ENCODE data around the gene NCCRP1. TPM values are rescaled to one million over a fixed set of nuclear protein-coding genes. Genes with fewer than 3 reads are reported as not detected.

The NCCRP1 gene
- total RNA-seq, 1 donor, result not detected

DNA sequence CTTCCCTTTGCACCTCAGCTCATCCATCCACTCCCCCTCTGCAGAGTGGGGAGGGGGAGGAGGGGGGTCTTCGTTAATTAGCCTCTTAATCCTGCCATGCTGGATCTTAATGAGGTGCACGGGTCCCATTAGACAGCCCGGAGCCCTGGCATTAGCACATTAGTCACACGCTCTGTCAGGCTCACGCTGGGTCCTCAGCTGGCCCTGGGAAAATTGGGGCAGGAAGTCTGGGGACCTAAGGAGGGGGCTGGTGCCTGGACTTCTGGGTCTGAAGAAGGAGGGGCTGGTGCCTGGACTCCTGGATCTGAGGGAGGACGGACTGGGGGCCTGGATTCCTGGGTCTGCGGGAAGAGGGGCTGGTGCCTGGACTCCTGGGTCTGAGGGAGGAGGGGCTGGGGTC is 444 bp upstream of the NCCRP1 start:
- TF ChIP-seq, protein P1, sequence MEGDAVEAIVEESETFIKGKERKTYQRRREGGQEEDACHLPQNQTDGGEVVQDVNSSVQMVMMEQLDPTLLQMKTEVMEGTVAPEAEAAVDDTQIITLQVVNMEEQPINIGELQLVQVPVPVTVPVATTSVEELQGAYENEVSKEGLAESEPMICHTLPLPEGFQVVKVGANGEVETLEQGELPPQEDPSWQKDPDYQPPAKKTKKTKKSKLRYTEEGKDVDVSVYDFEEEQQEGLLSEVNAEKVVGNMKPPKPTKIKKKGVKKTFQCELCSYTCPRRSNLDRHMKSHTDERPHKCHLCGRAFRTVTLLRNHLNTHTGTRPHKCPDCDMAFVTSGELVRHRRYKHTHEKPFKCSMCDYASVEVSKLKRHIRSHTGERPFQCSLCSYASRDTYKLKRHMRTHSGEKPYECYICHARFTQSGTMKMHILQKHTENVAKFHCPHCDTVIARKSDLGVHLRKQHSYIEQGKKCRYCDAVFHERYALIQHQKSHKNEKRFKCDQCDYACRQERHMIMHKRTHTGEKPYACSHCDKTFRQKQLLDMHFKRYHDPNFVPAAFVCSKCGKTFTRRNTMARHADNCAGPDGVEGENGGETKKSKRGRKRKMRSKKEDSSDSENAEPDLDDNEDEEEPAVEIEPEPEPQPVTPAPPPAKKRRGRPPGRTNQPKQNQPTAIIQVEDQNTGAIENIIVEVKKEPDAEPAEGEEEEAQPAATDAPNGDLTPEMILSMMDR (IDR thresholded peaks at IDR 0.05; ENCODE audit: extremely low read depth, low read depth, low read length), result no peak
- Histone ChIP-seq H3K36me3 (ENCODE audit: insufficient read depth, low read length) (no peaks in the 10 kb centered on the region), H3K4me3 (ENCODE audit: insufficient read depth, low read length) (no peak overlapping the region), H3K27me3 (ENCODE audit: insufficient read depth, low read length) (peaks cover 43% of the 10 kb centered on the region), H3K4me2 (ENCODE audit: insufficient read depth, low read length) (no peak overlapping the region), H3K27ac (ENCODE audit: low read depth, low read length) (no peak overlapping the region), H3K79me2 (ENCODE audit: insufficient read depth, low read length) (no peaks in the 10 kb centered on the region), H3K4me1 (ENCODE audit: insufficient read depth, low read length) (no peaks in the 10 kb centered on the region), H2AFZ (ENCODE audit: low read length) (no peak overlapping the region), H3K9me3 (ENCODE audit: low read depth, low read length) (no peaks in the 10 kb centered on the region), H4K20me1 (ENCODE audit: insufficient read depth, low read length) (no peaks in the 10 kb centered on the region)
- DNase-seq (ENCODE audit: insufficient read length, low spot score, missing footprints), result peak; percentile 42

DNA sequence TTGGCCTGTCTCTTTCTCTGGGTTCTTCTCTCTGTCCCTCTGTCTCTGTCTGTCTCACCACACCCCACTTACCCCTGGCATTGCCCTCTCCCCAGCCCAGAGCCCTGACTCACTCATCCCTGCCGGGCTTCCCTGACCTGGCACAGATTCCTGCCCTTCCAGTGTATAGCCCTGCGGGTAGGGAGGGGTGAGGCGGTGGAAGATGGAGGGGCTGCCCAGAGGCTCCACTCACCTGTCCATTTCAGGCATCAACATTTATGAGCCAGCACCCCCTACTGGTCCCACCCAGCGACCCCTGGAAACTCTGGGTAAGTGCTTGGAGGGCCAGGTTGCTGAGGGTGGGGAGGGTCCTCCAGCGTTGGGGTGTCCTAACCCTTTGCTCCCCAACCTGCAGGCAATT is 1.0 kb downstream of the NCCRP1 start:
- TF ChIP-seq, protein P1 (IDR thresholded peaks at IDR 0.05; ENCODE audit: extremely low read depth, low read depth, low read length), result no peak
- peaks cover 46% of the 10 kb centered on the region for H3K27me3 ChIP-seq (ENCODE audit: insufficient read depth, low read length)
- H3K4me1 ChIP-seq (ENCODE audit: insufficient read depth, low read length), result no peaks in the 10 kb centered on the region
- H3K79me2 ChIP-seq (ENCODE audit: insufficient read depth, low read length), result no peaks in the 10 kb centered on the region
- H3K27ac ChIP-seq (ENCODE audit: low read depth, low read length), result no peak overlapping the region
- peak; percentile 36 for DNase-seq (ENCODE audit: insufficient read length, low spot score, missing footprints)
- H4K20me1 ChIP-seq (ENCODE audit: insufficient read depth, low read length), result no peaks in the 10 kb centered on the region
- H3K4me3 ChIP-seq (ENCODE audit: insufficient read depth, low read length), result no peak overlapping the region
- no peak overlapping the region for H3K4me2 ChIP-seq (ENCODE audit: insufficient read depth, low read length)
- no peaks in the 10 kb centered on the region for H3K9me3 ChIP-seq (ENCODE audit: low read depth, low read length)
- no peaks in the 10 kb centered on the region for H3K36me3 ChIP-seq (ENCODE audit: insufficient read depth, low read length)
- no peak overlapping the region for H2AFZ ChIP-seq (ENCODE audit: low read length)

DNA sequence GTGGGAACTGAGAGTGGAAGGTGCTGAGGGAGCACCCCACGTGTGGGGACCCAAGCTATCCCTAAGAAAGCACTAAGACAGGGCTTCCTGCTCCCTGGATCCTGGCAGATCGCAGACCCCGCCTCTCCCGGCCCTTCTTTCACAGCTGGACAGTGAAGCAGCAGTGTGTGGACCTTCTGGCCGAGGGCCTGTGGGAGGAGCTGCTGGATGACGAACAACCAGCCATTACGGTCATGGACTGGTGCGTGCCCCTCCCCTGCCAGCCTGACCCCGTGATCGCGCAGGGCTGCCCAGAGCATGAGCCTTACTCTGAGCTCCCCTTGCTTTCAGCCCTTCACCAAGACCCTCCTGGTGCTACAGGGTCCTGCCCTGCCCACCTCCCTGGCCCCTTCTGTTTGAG is 2.3 kb downstream of the NCCRP1 start:
- Histone ChIP-seq H3K9me3 (ENCODE audit: low read depth, low read length) (no peaks in the 10 kb centered on the region), H3K79me2 (ENCODE audit: insufficient read depth, low read length) (no peaks in the 10 kb centered on the region), H3K4me2 (ENCODE audit: insufficient read depth, low read length) (peak overlapping the region; percentile 70), H2AFZ (ENCODE audit: low read length) (peak overlapping the region; percentile 92), H3K36me3 (ENCODE audit: insufficient read depth, low read length) (no peaks in the 10 kb centered on the region), H3K4me3 (ENCODE audit: insufficient read depth, low read length) (peak overlapping the region; percentile 47), H3K27me3 (ENCODE audit: insufficient read depth, low read length) (peaks cover 55% of the 10 kb centered on the region), H4K20me1 (ENCODE audit: insufficient read depth, low read length) (no peaks in the 10 kb centered on the region), H3K4me1 (ENCODE audit: insufficient read depth, low read length) (no peaks in the 10 kb centered on the region), H3K27ac (ENCODE audit: low read depth, low read length) (no peak overlapping the region)
- DNase-seq (ENCODE audit: insufficient read length, low spot score, missing footprints), result peak; percentile 98
- TF ChIP-seq, protein P1 (IDR thresholded peaks at IDR 0.05; ENCODE audit: extremely low read depth, low read depth, low read length), result no peak

DNA sequence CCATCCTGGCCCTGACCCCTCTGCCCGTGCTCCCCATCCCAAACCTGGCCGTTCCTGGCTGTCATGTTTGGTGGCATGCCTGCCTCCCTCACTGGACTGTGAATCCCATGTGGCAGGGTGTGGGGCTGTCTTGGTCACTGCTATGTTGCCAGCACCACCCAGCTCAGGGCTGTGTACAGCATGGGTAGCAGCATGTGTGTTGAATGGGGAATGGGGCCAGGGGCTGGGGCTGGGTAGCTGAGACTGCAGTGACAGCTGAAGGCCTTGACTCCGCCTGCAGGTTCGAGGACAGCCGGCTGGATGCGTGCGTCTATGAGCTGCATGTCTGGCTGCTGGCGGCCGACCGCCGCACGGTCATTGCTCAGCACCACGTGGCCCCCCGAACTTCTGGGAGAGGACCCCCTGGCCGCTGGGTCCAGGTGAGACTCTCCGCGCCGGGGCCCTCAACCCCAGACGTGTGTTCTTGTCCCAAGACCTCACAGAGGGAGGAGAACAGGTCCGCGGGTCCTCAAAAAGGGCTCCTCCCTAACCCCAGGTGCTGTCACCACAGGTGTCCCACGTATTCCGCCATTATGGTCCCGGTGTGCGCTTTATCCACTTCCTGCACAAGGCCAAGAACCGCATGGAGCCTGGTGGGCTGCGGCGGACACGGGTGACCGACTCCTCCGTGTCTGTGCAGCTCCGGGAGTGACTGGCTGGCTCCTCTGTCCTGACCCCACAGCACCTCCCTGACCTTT is 3.5 kb downstream of the NCCRP1 start:
- peak; percentile 59 for DNase-seq (ENCODE audit: insufficient read length, low spot score, missing footprints)
- H3K79me2 ChIP-seq (ENCODE audit: insufficient read depth, low read length), result no peaks in the 10 kb centered on the region
- H3K36me3 ChIP-seq (ENCODE audit: insufficient read depth, low read length), result no peaks in the 10 kb centered on the region
- no peak overlapping the region for H3K27ac ChIP-seq (ENCODE audit: low read depth, low read length)
- H3K27me3 ChIP-seq (ENCODE audit: insufficient read depth, low read length), result peaks cover 58% of the 10 kb centered on the region
- no peak overlapping the region for H3K4me3 ChIP-seq (ENCODE audit: insufficient read depth, low read length)
- no peak overlapping the region for H2AFZ ChIP-seq (ENCODE audit: low read length)
- TF ChIP-seq, protein P1 (IDR thresholded peaks at IDR 0.05; ENCODE audit: extremely low read depth, low read depth, low read length), result no peak
- H3K4me1 ChIP-seq (ENCODE audit: insufficient read depth, low read length), result no peaks in the 10 kb centered on the region
- no peak overlapping the region for H3K4me2 ChIP-seq (ENCODE audit: insufficient read depth, low read length)
- H4K20me1 ChIP-seq (ENCODE audit: insufficient read depth, low read length), result no peaks in the 10 kb centered on the region
- H3K9me3 ChIP-seq (ENCODE audit: low read depth, low read length), result no peaks in the 10 kb centered on the region
